Measurements from ENCODE around the gene CBFA2T3.

DNA sequence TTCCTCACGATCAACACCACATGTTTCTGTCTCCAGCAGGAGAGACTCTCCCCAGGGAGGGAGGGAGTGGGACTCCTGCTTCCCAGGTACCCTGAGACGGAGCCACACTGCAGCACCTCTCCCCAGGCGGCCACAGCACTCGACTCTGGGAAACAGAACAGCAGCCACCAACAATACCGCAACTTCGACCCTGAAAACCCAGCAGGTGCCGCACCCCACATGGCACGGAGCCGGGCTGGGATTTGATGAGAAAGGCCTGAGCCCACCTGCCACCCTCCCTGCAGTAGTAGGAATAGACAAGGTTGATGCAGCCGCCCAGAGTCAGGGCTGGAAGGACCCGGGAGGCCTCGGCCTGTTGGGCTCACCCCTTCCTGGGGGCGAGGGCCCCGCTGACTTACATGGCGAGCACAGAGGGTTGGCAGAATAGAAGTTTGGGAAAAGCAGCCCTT is 134.7 kb downstream of the CBFA2T3 start:
- TF ChIP-seq POLR2A (IDR thresholded peaks at IDR 0.05; ENCODE audit: low read length) (no peak), GATA1 (IDR thresholded peaks at IDR 0.05; ENCODE audit: low read depth, low read length) (no peak)

All from erythroblast (primary cell).